MM.1S (cell line): ENCODE measurements around the gene TMEM258.

Source experiments
- EZH2 ChIP-seq: fragments of 300-600 bp; sonication (generic); optimal IDR thresholded peaks from 2 replicates; pipeline ENCODE3; 2017; ENCODE audit warnings: low read depth, mild to moderate bottlenecking, antibody characterized with exemption, low read length, mixed read lengths
- TF ChIP-seq, protein P1 (sequence below): fragments of 300-600 bp; sonication (generic); IDR thresholded peaks from 2 replicates; pipeline ENCODE4 v1.5.1; 2016; ENCODE audit warnings: antibody characterized with exemption, low read length, mixed read lengths

DNA sequence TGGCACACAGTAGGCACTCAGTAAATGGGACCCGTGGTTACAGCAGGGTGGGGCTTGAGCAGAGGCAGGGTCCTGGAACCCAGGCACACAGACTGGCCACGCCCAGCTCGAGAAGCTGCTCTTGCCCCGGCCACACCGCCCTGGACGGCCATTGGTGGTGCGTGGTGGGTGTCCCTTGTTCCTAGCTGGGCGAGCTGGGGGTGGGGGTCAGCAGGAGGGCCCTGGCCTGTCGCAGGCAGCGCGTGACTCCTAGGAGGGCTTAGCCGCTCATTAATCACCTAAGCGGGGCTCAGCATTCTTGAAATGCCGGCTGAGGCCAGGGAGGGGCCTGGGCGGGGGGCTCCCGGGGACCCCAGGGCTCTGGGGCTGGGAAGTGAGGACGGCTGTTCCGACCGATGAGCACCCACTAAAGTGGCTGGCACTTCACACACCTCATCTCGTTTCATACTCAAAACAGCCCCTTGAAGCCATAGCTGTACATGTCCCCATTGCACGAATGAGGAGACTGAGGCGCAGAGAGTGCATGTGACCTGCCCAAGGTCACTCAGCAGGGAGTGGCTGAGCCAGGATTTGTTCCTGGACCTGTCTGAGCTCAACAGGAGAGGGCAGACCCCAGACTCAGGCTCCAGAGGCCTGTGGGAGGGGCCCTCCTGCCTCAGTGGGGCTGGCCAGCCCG, 28.3 kb downstream of the TMEM258 start:
- TF ChIP-seq, protein P1, sequence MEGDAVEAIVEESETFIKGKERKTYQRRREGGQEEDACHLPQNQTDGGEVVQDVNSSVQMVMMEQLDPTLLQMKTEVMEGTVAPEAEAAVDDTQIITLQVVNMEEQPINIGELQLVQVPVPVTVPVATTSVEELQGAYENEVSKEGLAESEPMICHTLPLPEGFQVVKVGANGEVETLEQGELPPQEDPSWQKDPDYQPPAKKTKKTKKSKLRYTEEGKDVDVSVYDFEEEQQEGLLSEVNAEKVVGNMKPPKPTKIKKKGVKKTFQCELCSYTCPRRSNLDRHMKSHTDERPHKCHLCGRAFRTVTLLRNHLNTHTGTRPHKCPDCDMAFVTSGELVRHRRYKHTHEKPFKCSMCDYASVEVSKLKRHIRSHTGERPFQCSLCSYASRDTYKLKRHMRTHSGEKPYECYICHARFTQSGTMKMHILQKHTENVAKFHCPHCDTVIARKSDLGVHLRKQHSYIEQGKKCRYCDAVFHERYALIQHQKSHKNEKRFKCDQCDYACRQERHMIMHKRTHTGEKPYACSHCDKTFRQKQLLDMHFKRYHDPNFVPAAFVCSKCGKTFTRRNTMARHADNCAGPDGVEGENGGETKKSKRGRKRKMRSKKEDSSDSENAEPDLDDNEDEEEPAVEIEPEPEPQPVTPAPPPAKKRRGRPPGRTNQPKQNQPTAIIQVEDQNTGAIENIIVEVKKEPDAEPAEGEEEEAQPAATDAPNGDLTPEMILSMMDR: no peak
- no peak for TF ChIP-seq EZH2
